ENCODE data around the gene PDE8A. TPM values are rescaled to one million over a fixed set of nuclear protein-coding genes. Genes with fewer than 3 reads are reported as not detected.

The PDE8A gene
- total and polyA plus RNA-seq, 2 donors (not counting 1 experiment from before 2014, with no cell fraction given), result 17.4 to 51.1 TPM

DNA sequence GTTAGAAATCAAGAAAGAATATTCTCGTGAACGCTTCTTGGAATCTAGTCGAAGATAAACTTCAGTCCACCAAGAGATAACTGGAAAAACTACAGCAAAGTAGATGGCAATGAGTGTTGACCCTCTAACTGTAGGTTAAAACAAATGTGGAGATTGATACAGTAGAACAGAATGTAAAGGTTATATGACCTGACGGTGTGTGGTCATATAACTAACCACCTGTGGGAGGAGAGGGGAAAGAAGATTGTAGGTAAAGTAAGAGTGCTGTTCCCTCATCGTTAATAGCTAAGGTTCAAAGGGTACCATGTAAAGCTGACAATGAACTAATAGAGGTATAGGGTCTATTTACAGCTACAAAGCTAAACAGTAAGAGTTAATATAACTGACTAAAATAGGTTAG lies 52.6 kb downstream of the PDE8A start:
- no peak overlapping the region for H3K4me3 Mint-ChIP-seq
- H3K36me3 ChIP-seq (replicated peaks in 1 of 2; ENCODE audit: control extremely low read depth in 1 of 2, control insufficient read depth in 1 of 2, extremely low read depth in 1 of 2, insufficient read depth in 2 of 2, low read length in 1 of 2), result no peaks in the 10 kb centered on the region

DNA sequence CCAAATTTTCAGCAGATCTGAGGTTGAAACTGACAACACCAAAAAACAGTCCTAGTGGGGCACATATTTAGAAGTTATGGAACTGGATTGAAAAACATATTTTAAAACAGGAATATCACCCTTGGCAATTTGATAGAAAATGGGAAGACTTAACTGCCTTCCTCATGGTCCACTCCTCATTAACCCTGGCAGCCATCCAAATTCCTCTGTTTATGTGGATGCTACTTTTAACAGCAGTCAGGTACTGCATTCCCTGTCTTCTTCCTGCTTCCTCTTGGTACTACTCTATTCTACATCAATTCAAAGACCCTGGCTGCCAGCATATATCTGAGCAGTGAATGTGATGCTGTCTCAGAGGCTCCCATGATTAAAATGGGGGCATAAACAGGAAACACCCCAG lies 54.3 kb downstream of the PDE8A start:
- peaks cover 31% of the 10 kb centered on the region for H3K4me1 Mint-ChIP-seq
- Histone ChIP-seq H3K4me3 (ENCODE audit: control extremely low read depth in 1 of 5, extremely low read depth in 1 of 5, insufficient read depth in 1 of 5, low read depth in 2 of 5, low read length in 4 of 5) (no peak overlapping the region), H3K4me1 (ENCODE audit: control insufficient read depth in 2 of 2, insufficient read depth in 2 of 2, low read length in 2 of 2) (peaks cover 6 to 18% of the 10 kb centered on the region in 2 donors), H3K36me3 (replicated peaks in 1 of 2; ENCODE audit: control extremely low read depth in 1 of 2, control insufficient read depth in 1 of 2, extremely low read depth in 1 of 2, insufficient read depth in 2 of 2, low read length in 1 of 2) (no peaks in the 10 kb centered on the region), H4K20me1 (ENCODE audit: control insufficient read depth, insufficient read depth, low read length, poor library complexity, severe bottlenecking) (peaks cover 19% of the 10 kb centered on the region), H3K79me2 (ENCODE audit: control insufficient read depth, insufficient read depth, low read length) (peaks cover 56% of the 10 kb centered on the region), H3K27me3 (replicated peaks in 1 of 4; ENCODE audit: control extremely low read depth in 1 of 4, control insufficient read depth in 3 of 4, insufficient read depth in 4 of 4, low read length in 3 of 4) (no peaks in the 10 kb centered on the region), H3K27ac (ENCODE audit: low read length in 2 of 2) (no peak overlapping the region), H3K4me2 (replicated peaks; ENCODE audit: low read depth, low read length, poor library complexity, severe bottlenecking) (no peak overlapping the region), H3K9ac (ENCODE audit: low read length) (no peak overlapping the region), H3K9me3 (ENCODE audit: control extremely low read depth in 1 of 3, control insufficient read depth in 2 of 3, insufficient read depth in 1 of 3, low read length in 2 of 3) (no peaks in the 10 kb centered on the region), H2AFZ (ENCODE audit: insufficient read depth, low read depth, low read length, poor library complexity, severe bottlenecking) (no peak overlapping the region)
- ChIA-PET CTCF (interaction anchor here (1.8 kb wide), 1 partner anchor 8 kb away, joined by 9 read pairs; no protein-coding TSS in a partner anchor), POLR2A (no interaction called here)
- DNase-seq (no peak), ATAC-seq (ENCODE audit: low read depth) (no peak)
- intact Hi-C loops (cut with micrococcal nuclease), result no loop called here
- no peaks in the 10 kb centered on the region for H3K27me3 Mint-ChIP-seq
- H3K27ac Mint-ChIP-seq, result no peak overlapping the region
- no peaks in the 10 kb centered on the region for H3K9me3 Mint-ChIP-seq (ENCODE audit: insufficient read depth)
- no peak overlapping the region for H3K4me3 Mint-ChIP-seq
- TF ChIP-seq, protein P1, sequence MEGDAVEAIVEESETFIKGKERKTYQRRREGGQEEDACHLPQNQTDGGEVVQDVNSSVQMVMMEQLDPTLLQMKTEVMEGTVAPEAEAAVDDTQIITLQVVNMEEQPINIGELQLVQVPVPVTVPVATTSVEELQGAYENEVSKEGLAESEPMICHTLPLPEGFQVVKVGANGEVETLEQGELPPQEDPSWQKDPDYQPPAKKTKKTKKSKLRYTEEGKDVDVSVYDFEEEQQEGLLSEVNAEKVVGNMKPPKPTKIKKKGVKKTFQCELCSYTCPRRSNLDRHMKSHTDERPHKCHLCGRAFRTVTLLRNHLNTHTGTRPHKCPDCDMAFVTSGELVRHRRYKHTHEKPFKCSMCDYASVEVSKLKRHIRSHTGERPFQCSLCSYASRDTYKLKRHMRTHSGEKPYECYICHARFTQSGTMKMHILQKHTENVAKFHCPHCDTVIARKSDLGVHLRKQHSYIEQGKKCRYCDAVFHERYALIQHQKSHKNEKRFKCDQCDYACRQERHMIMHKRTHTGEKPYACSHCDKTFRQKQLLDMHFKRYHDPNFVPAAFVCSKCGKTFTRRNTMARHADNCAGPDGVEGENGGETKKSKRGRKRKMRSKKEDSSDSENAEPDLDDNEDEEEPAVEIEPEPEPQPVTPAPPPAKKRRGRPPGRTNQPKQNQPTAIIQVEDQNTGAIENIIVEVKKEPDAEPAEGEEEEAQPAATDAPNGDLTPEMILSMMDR (IDR thresholded peaks at IDR 0.05), result no peak
- TF ChIP-seq EZH2 (IDR thresholded peaks at IDR 0.05; ENCODE audit: borderline replicate concordance, insufficient read depth, low read depth, low read length, poor library complexity, severe bottlenecking), result no peak

More for the DNA sequence above, 52.6 kb downstream of the PDE8A start:
- no peaks in the 10 kb centered on the region for H3K27me3 ChIP-seq (replicated peaks in 1 of 4; ENCODE audit: control extremely low read depth in 1 of 4, control insufficient read depth in 3 of 4, insufficient read depth in 4 of 4, low read length in 3 of 4)
- TF ChIP-seq, protein P1 (IDR thresholded peaks at IDR 0.05), result no peak
- TF ChIP-seq EZH2 (IDR thresholded peaks at IDR 0.05; ENCODE audit: borderline replicate concordance, insufficient read depth, low read depth, low read length, poor library complexity, severe bottlenecking), result no peak
- ATAC-seq (ENCODE audit: low read depth) (no peak), DNase-seq (no peak)
- no peaks in the 10 kb centered on the region for H3K27me3 Mint-ChIP-seq
- no peaks in the 10 kb centered on the region for H3K9me3 Mint-ChIP-seq (ENCODE audit: insufficient read depth)
- no peak overlapping the region for H3K4me2 ChIP-seq (replicated peaks; ENCODE audit: low read depth, low read length, poor library complexity, severe bottlenecking)
- H3K4me1 ChIP-seq (ENCODE audit: control insufficient read depth in 2 of 2, insufficient read depth in 2 of 2, low read length in 2 of 2), result peaks cover 12 to 29% of the 10 kb centered on the region in 2 donors
- WGBS (ENCODE audit: insufficient coverage), result 100% methylated on average over 1 of the region's 5 CpGs
- H3K27ac Mint-ChIP-seq, result no peak overlapping the region
- H3K4me1 Mint-ChIP-seq, result peaks cover 40% of the 10 kb centered on the region
- H4K20me1 ChIP-seq (ENCODE audit: control insufficient read depth, insufficient read depth, low read length, poor library complexity, severe bottlenecking), result peaks cover 25% of the 10 kb centered on the region
- peaks cover 61% of the 10 kb centered on the region for H3K79me2 ChIP-seq (ENCODE audit: control insufficient read depth, insufficient read depth, low read length)
- no peak overlapping the region for H3K9ac ChIP-seq (ENCODE audit: low read length)
- intact Hi-C loops (cut with micrococcal nuclease), result no loop called here
- H3K9me3 ChIP-seq (ENCODE audit: control extremely low read depth in 1 of 3, control insufficient read depth in 2 of 3, insufficient read depth in 1 of 3, low read length in 2 of 3), result no peaks in the 10 kb centered on the region
- ChIA-PET CTCF (interaction anchor here (1.3 to 1.8 kb wide), 2 partner anchors 10 to 79 kb away, joined by 3 to 9 read pairs; no protein-coding TSS in a partner anchor), POLR2A (no interaction called here)
- no peak overlapping the region for H2AFZ ChIP-seq (ENCODE audit: insufficient read depth, low read depth, low read length, poor library complexity, severe bottlenecking)
- H3K27ac ChIP-seq (ENCODE audit: low read length in 2 of 2), result no peak overlapping the region
- H3K4me3 ChIP-seq (ENCODE audit: control extremely low read depth in 1 of 5, extremely low read depth in 1 of 5, insufficient read depth in 1 of 5, low read depth in 2 of 5, low read length in 4 of 5), result no peak overlapping the region

Measured in B cell (primary cell).